HepG2 (cell line): Measurements from ENCODE around the gene CA12.

Experiments used
- MAX ChIP-seq: IDR thresholded peaks from 2 replicates; pipeline ENCODE4 v1.6.1; 2012; ENCODE audit warnings: inconsistent platforms
- POLR2A ChIP-seq, 2 experiments: IDR thresholded peaks; 2 replicates each; pipeline ENCODE4 v1.6.1; 2011; ENCODE audit warnings: low read depth in 2 of 2, low read length in 2 of 2, mild to moderate bottlenecking in 1 of 2, moderate library complexity in 1 of 2; ENCODE audit not compliant: insufficient read depth in 1 of 2
- PRDM15 ChIP-seq: sonication (generic); formaldehyde crosslinking; IDR thresholded peaks from 2 replicates; pipeline ENCODE4 v1.4.0; 2020; ENCODE audit warnings: missing genetic modification reagents
- ZFP37 ChIP-seq: sonication (generic); formaldehyde crosslinking; IDR thresholded peaks from 2 replicates; pipeline ENCODE4 v1.4.0; 2020; ENCODE audit warnings: missing genetic modification reagents, borderline replicate concordance

- TF ChIP-seq ZFP37: no peak
- no peak for TF ChIP-seq MAX
- TF ChIP-seq PRDM15 (CRISPR knock-in tag): no peak
- TF ChIP-seq POLR2A (IDR thresholded peaks at IDR 0.05; ENCODE audit: insufficient read depth in 1 of 2, low read depth in 2 of 2, low read length in 2 of 2): no peak
These were observed 31.4 kb downstream of the CA12 start for GRCh38 chr15:63350178-63350621.
